Vagina (tissue), 2 donors: ENCODE measurements around the gene APLN. TPM values are rescaled to one million over a fixed set of nuclear protein-coding genes. Genes with fewer than 3 reads are reported as not detected.

Source experiments
- DNase-seq, 2 donors: peaks; one replicate each; pipeline ENCODE4 v3.0.0-alpha.2; 2017; ENCODE audit errors: extremely low spot score in 2 of 2
- H3K27ac ChIP-seq: fragments of 200-600 bp; sonication (generic); one replicate; pipeline ENCODE4 v1.5.1; 2019
- H3K27me3 ChIP-seq: fragments of 200-600 bp; sonication (generic); one replicate; pipeline ENCODE4 v1.5.1; 2019
- H3K36me3 ChIP-seq, 2 donors: fragments of 200-600 bp; sonication (generic); one replicate each; pipeline ENCODE4 v1.5.1; 2017 to 2019
- H3K4me1 ChIP-seq: fragments of 200-600 bp; sonication (generic); one replicate; pipeline ENCODE4 v1.5.1; 2019
- H3K4me3 ChIP-seq, 2 donors: fragments of 200-600 bp; sonication (generic); 1 replicate in 1 of 2; 2 replicates in 1 of 2; pipeline ENCODE4 v1.5.1; 2016 to 2019
- H3K9me3 ChIP-seq: fragments of 200-600 bp; sonication (generic); one replicate; pipeline ENCODE4 v1.5.1; 2019
- CTCF ChIP-seq, 3 experiments: fragments of 450-650 bp in 2 of 3; fragments of 200-600 bp in 1 of 3; sonication (generic) in 1 of 3; IDR thresholded peaks; one replicate each; pipeline ENCODE4 v1.5.1; 2017 to 2019; ENCODE audit warnings: antibody characterized with exemption in 3 of 3, mild to moderate bottlenecking in 2 of 3, moderate library complexity in 2 of 3
- POLR2A ChIP-seq, 2 donors: fragments of 450-650 bp; IDR thresholded peaks; one replicate each; pipeline ENCODE4 v1.6.1; 2017; ENCODE audit warnings: antibody characterized with exemption in 2 of 2, mild to moderate bottlenecking in 2 of 2, moderate library complexity in 2 of 2
- POLR2AphosphoS5 ChIP-seq, 2 donors: sonication (generic); formaldehyde crosslinking; IDR thresholded peaks; one replicate each; pipeline ENCODE4 v1.9.0; 2017; ENCODE audit warnings: antibody characterized with exemption in 2 of 2, mild to moderate bottlenecking in 2 of 2, low read depth in 1 of 2; ENCODE audit not compliant: insufficient read depth in 1 of 2
- intact Hi-C: fragments of 100-400 bp; cut with DNase I; formaldehyde crosslinking; loops from one replicate; pipeline ENCODE4 v1.15.1; 2023
- total RNA-seq: library from RNA; depleted of rRNA; stranded (reverse); fragments of >200 nt; gene quantifications from one replicate; pipeline ENCODE4 v1.2.3, GENCODE V29; 2016

The APLN gene
- total RNA-seq, 1 donor from 2014 or later, result not detected

GRCh38 chrX:129682979-129683378 lies 28.2 kb upstream of the APLN start:
- peak; percentile 49 to 62 for DNase-seq
- peaks cover 10% of the 10 kb centered on the region for H3K4me1 ChIP-seq
- no peak overlapping the region for H3K4me3 ChIP-seq
- no peaks in the 10 kb centered on the region for H3K36me3 ChIP-seq
- no peaks in the 10 kb centered on the region for H3K9me3 ChIP-seq
- no peaks in the 10 kb centered on the region for H3K27me3 ChIP-seq
- intact Hi-C loops, result no loop called here
- TF ChIP-seq CTCF (IDR thresholded peaks at IDR 0.05), result no peak
- TF ChIP-seq POLR2AphosphoS5 (IDR thresholded peaks at IDR 0.05; ENCODE audit: insufficient read depth in 1 of 2, low read depth in 1 of 2), result no peak
- no peak for TF ChIP-seq POLR2A (IDR thresholded peaks at IDR 0.05)
- H3K27ac ChIP-seq, result no peak overlapping the region

- H3K27ac ChIP-seq, result no peak overlapping the region
- peak in 1 of 2 donors; percentile 37 for DNase-seq
- intact Hi-C loops, result no loop called here
- peaks cover 10% of the 10 kb centered on the region for H3K4me1 ChIP-seq
- H3K36me3 ChIP-seq, result no peaks in the 10 kb centered on the region
- no peak overlapping the region for H3K4me3 ChIP-seq
- H3K9me3 ChIP-seq, result no peaks in the 10 kb centered on the region
- no peaks in the 10 kb centered on the region for H3K27me3 ChIP-seq
- no peak for TF ChIP-seq POLR2A (IDR thresholded peaks at IDR 0.05)
- TF ChIP-seq POLR2AphosphoS5 (IDR thresholded peaks at IDR 0.05; ENCODE audit: insufficient read depth in 1 of 2, low read depth in 1 of 2), result no peak
- TF ChIP-seq CTCF (IDR thresholded peaks at IDR 0.05), result no peak
These were observed 25.1 kb upstream of the APLN start for GRCh38 chrX:129679901-129680300.

- no peaks in the 10 kb centered on the region for H3K27me3 ChIP-seq
- no peaks in the 10 kb centered on the region for H3K9me3 ChIP-seq
- H3K27ac ChIP-seq, result peak overlapping the region; percentile 74
- TF ChIP-seq POLR2AphosphoS5 (IDR thresholded peaks at IDR 0.05; ENCODE audit: insufficient read depth in 1 of 2, low read depth in 1 of 2) (no peak), POLR2A (IDR thresholded peaks at IDR 0.05) (no peak), CTCF (IDR thresholded peaks at IDR 0.05) (no peak)
- DNase-seq, result peak; percentile 72 to 77
- H3K36me3 ChIP-seq, result no peaks in the 10 kb centered on the region
- intact Hi-C loops, result no loop called here
- peaks cover 10% of the 10 kb centered on the region for H3K4me1 ChIP-seq
- H3K4me3 ChIP-seq, result peak overlapping the region; percentile 36 to 37
These were observed 23.9 kb upstream of the APLN start for GRCh38 chrX:129678614-129679195.

GRCh38 chrX:129667412-129667811 lies 12.7 kb upstream of the APLN start:
- TF ChIP-seq POLR2A (IDR thresholded peaks at IDR 0.05), result no peak
- no peak for TF ChIP-seq CTCF (IDR thresholded peaks at IDR 0.05)
- no peak for TF ChIP-seq POLR2AphosphoS5 (IDR thresholded peaks at IDR 0.05; ENCODE audit: insufficient read depth in 1 of 2, low read depth in 1 of 2)
- DNase-seq, result no peak
- H3K27ac ChIP-seq, result no peak overlapping the region
- H3K9me3 ChIP-seq, result no peaks in the 10 kb centered on the region
- intact Hi-C loops, result no loop called here
- no peak overlapping the region for H3K4me3 ChIP-seq
- no peaks in the 10 kb centered on the region for H3K27me3 ChIP-seq
- H3K36me3 ChIP-seq, result no peaks in the 10 kb centered on the region
- H3K4me1 ChIP-seq, result no peaks in the 10 kb centered on the region

GRCh38 chrX:129665916-129666644 lies 11.3 kb upstream of the APLN start:
- peak in 1 of 2 donors; percentile 49 for DNase-seq
- intact Hi-C loops, result no loop called here
- Histone ChIP-seq H3K9me3 (no peaks in the 10 kb centered on the region), H3K36me3 (no peaks in the 10 kb centered on the region), H3K4me3 (no peak overlapping the region), H3K27me3 (no peaks in the 10 kb centered on the region), H3K27ac (no peak overlapping the region), H3K4me1 (no peaks in the 10 kb centered on the region)
- TF ChIP-seq POLR2AphosphoS5 (IDR thresholded peaks at IDR 0.05; ENCODE audit: insufficient read depth in 1 of 2, low read depth in 1 of 2) (no peak), CTCF (IDR thresholded peaks at IDR 0.05) (no peak), POLR2A (IDR thresholded peaks at IDR 0.05) (no peak)
